EH (cell line): ENCODE measurements around the gene IGF2BP2.
"Not testable (repeated sequence)": the region's sequence is repeated elsewhere in the genome, so short reads cannot be mapped to it uniquely, and the experiment has no call there.

ENCODE experiments used
- DNase-seq: peaks from one replicate; pipeline ENCODE4 v3.0.0-alpha.2; 2015; ENCODE audit warnings: low read depth

The IGF2BP2 gene

GRCh38 chr3:185711255-185711870 lies 113.5 kb downstream of the IGF2BP2 start:
- peak; percentile 66 for DNase-seq

DNA sequence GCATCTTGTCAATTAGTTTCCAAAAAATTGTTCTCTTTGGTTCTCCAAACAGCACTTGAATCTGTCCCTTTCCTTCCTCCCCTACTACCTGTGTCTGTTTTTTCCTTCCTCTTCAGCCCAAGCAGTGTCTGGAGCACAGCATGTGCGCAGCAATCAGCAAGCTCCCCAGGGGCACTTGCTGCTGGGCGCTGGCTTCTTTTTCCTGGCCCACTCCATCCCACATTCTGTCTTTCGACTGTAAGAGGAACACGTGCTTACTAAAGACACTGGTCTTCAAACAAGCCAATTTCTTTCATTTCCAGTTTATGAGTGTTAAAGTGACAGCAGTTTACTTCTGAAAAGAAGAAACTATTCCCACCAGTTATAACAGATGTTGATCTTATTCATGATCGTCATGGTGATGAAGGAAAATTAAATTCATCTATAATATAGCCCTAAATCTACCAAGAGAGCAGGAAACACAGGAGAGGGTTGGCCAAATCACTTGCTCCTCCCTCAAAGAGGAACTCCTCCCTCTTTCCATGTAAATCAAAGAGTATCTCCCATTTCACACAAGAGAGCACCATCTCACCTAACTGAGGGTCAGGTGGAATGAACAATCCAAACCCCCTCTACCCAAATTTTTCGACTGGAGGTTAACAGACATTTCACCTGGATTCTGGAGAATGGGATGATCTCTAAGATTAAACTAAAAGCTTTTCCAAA lies 115.4 kb downstream of the IGF2BP2 start:
- DNase-seq = no peak

DNA sequence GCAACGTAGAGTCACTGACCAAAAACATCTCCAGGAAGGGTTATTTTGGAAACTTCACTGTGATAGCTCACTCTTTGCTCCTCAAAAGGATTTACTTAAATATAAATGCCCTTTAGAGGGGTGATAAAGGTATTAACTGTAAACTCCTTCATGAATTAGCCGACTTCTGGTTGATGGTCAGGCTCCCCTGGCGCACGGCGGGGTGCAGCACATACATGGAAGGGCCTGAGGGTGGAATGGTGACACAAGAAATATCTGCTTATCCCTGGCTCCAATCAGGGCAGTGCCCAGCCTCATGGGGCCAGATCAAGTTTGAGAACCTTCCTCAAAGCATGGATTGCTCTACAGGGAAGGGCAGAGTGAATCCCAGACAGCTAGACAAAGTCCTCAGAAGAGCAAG lies 116.5 kb downstream of the IGF2BP2 start:
- no peak for DNase-seq

GRCh38 chr3:185705498-185705897 lies 119.3 kb downstream of the IGF2BP2 start:
- DNase-seq = no peak

GRCh38 chr3:185702262-185703225 lies 122.3 kb downstream of the IGF2BP2 start:
- DNase-seq = peak; percentile 33

GRCh38 chr3:185701611-185702261 lies 123.1 kb downstream of the IGF2BP2 start:
- DNase-seq = no peak

- no peak for DNase-seq
Measured at GRCh38 chr3:185699927-185700326, 124.9 kb downstream of the IGF2BP2 start.

GRCh38 chr3:185697228-185697627 lies 127.6 kb downstream of the IGF2BP2 start:
- not testable (repeated sequence) for DNase-seq

- no peak for DNase-seq
Measured at GRCh38 chr3:185696039-185696438, 128.8 kb downstream of the IGF2BP2 start.

DNA sequence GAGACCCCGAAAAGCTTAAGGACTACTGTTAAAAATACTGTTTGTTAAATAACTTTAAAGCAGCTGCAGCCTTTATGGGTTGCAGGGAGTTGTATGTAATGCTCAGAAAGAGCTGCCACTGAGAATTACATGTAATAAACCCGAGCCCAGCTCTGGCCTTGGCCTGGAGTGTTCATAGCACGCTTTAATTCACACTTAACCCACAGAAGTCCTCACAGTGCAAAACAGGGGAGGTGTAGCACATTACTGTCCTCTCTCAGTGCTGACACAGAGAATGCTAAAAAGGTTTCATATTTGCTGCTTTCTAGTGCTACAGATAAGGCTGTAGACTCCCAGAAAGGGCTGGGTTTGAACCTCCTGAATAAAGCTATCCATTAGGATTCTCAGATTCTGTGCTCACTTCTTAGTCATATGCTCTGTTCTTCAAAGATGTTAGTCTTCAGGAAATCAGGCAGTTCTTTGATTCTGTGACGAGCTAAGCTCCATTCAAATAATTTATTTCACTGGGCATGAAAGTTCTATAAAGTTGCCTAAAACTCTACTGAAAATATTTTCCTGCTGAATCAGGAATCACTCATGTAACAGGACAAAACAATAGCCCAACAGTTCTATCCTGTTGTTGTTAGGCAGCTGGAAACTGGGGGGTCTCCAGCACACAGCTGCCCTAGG lies 130.7 kb downstream of the IGF2BP2 start:
- peak; percentile 60 for DNase-seq

DNA sequence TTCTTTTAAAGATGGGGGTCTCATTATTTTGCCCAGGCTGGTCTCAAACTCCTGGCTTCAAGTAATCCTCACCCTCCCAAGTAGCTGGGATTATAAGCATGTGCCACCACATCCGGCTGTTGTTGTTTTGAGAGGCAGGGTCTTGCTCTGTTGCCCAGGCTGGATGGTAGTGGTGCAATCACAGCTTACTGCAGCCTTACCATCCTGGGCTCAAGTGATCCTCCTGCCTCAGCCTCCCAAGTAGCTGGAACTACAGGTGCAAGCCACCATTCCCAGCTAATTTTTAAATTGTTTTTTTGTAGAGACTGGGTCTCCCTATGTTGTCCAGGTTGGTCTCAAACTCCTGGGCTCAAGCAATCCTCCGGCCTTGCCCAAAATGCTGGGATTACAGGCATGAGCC lies 133.2 kb downstream of the IGF2BP2 start:
- DNase-seq = no peak

DNA sequence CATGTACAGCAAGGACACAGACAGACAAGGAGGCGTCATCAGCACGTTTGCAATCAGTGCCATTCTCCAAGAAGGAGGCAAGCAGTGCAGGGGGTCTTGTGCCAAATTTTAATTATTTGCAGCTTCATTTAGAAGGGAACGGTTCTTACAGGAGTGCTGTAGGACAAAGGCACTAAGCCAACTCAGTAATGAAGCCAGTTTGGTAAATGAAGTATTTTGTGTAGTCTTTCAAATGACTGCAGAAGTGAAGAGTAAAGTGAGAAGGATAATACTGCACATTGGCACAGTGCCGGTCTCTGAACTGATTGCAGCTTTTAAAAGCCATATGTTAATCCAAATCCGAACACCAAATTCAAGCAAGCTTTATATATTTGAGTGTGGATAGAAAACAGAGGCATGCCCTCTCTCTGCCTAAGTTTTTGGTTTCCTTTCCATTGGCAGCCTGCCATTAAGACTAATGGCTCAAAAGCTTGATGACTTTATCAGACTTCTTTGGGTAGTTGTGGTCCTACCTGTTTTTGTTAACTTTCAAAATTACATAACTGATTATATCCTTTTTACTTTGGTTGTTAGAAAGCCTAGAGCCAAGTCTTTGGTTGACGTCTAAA lies 137.5 kb downstream of the IGF2BP2 start:
- DNase-seq = peak; percentile 55

- DNase-seq = no peak
Measured at GRCh38 chr3:185685231-185686035, 139.4 kb downstream of the IGF2BP2 start.

GRCh38 chr3:185680231-185680630 lies 144.6 kb downstream of the IGF2BP2 start:
- DNase-seq = no peak

GRCh38 chr3:185678027-185678426 lies 146.8 kb downstream of the IGF2BP2 start:
- no peak for DNase-seq

GRCh38 chr3:185677146-185677829 lies 147.6 kb downstream of the IGF2BP2 start:
- peak; percentile 78 for DNase-seq

GRCh38 chr3:185667574-185667973 lies 157.3 kb downstream of the IGF2BP2 start:
- no peak for DNase-seq

DNA sequence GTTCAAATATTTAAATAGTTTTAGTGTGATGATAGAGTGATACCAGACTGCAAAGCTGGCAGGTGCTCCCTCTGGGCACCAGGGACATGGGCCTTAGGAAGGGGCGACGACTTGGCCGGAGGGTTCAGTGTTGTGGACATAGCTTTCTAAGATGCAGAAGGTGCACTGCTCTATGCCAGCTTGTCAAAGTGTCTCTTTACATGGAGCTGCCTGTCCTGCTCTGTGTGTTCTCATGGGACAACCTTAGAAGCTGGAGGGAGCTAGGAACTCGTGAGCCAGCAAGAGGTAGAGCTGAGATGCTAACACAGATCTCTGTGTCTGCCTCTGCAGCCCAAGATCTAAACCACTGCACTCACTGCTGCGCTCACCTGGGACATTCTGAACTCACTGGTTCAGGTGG lies 160.9 kb downstream of the IGF2BP2 start:
- DNase-seq = no peak

DNA sequence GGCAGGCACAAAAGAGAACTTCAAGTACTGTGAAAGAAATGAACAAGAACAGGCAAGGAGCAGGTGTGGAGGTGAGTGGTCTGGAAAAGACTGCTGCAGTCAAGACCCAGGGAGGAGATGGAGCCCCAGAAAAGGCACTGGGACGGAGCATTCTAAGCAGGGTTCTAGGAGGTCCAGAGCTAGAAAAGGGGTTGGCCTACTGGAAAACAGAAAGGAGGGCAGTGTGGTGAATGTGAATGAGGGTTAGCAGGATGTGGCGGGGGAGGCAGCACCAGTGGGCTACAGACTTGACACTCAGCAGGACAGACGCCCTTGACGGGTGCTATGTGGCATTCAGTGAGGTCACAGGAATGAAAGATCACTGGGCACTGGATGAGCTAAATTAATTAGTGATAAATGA lies 163.1 kb downstream of the IGF2BP2 start:
- no peak for DNase-seq

- not testable (repeated sequence) for DNase-seq
Measured at GRCh38 chr3:185661296-185661695, 163.5 kb downstream of the IGF2BP2 start.
